Neural cell (in vitro differentiated cells): ENCODE results near the gene RASAL2. TPM values are rescaled to one million over a fixed set of nuclear protein-coding genes. Genes with fewer than 3 reads are reported as not detected.

Source experiments
- H2AFZ ChIP-seq: fragments of 200-600, 300-800 bp; sonication (generic), shearing (Covaris generic); 2 replicates; pipeline ENCODE4 v1.6.0; 2014; ENCODE audit warnings: low read depth, mild to moderate bottlenecking, antibody characterized with exemption, low read length, moderate library complexity
- H3F3A ChIP-seq: fragments of 200-600 bp; shearing (Covaris generic); 2 replicates; pipeline ENCODE4 v1.6.1; 2016; ENCODE audit warnings: mild to moderate bottlenecking, moderate library complexity, mixed read lengths, antibody characterized with exemption, low read length; ENCODE audit not compliant: insufficient read depth, poor library complexity, severe bottlenecking
- H3K27ac ChIP-seq: fragments of 200-600, 300-800 bp; sonication (generic), shearing (Covaris generic); 2 replicates; pipeline ENCODE4 v1.5.1; 2014; ENCODE audit warnings: mild to moderate bottlenecking, low read length, moderate library complexity
- H3K27me3 ChIP-seq: fragments of 300-800, 200-600 bp; sonication (generic), shearing (Covaris generic); 2 replicates; pipeline ENCODE4 v1.6.0; 2014; ENCODE audit warnings: mild to moderate bottlenecking, low read depth, low read length, moderate library complexity; ENCODE audit not compliant: insufficient read depth
- H3K36me3 ChIP-seq: fragments of 300-800, 200-600 bp; sonication (generic), shearing (Covaris generic); 2 replicates; pipeline ENCODE4 v1.5.1; 2014; ENCODE audit warnings: mild to moderate bottlenecking, antibody characterized with exemption, low read length, moderate library complexity; ENCODE audit not compliant: insufficient read depth
- H3K4me2 ChIP-seq: fragments of 300-800, 200-600 bp; sonication (generic), shearing (Covaris generic); 2 replicates; pipeline ENCODE4 v1.6.0; 2014; ENCODE audit warnings: mild to moderate bottlenecking, low read length
- H3K4me3 ChIP-seq: fragments of 300-800, 200-600 bp; sonication (generic), shearing (Covaris generic); 2 replicates; pipeline ENCODE4 v1.5.1; 2014; ENCODE audit warnings: mild to moderate bottlenecking, low read length, moderate library complexity
- H3K79me2 ChIP-seq: fragments of 200-600 bp; shearing (Covaris generic); replicated peaks from 2 replicates; pipeline ENCODE4 v1.6.0; 2014; ENCODE audit warnings: mild to moderate bottlenecking, low read length, moderate library complexity; ENCODE audit not compliant: insufficient read depth
- H3K9ac ChIP-seq: fragments of 300-800, 200-600 bp; sonication (generic), shearing (Covaris generic); 2 replicates; pipeline ENCODE4 v1.6.1; 2016; ENCODE audit warnings: mild to moderate bottlenecking, low read length, mixed read lengths
- H3K9me2 ChIP-seq: fragments of 200-600 bp; shearing (Covaris generic); 2 replicates; pipeline ENCODE4 v1.6.1; 2016; ENCODE audit warnings: mild to moderate bottlenecking, low read length, mixed read lengths; ENCODE audit not compliant: insufficient read depth
- H3K9me3 ChIP-seq: fragments of 200-600, 300-800 bp; sonication (generic), shearing (Covaris generic); 2 replicates; pipeline ENCODE4 v1.6.1; 2016; ENCODE audit warnings: mild to moderate bottlenecking, mixed run types, low read length, moderate library complexity, mixed read lengths
- H4K20me1 ChIP-seq: fragments of 200-600 bp; shearing (Covaris generic); 2 replicates; pipeline ENCODE4 v1.6.1; 2016; ENCODE audit warnings: mild to moderate bottlenecking, mixed run types; ENCODE audit not compliant: insufficient read depth
- CTCF ChIP-seq: fragments of 450-650 bp; IDR thresholded peaks from 2 replicates; pipeline ENCODE4 v1.5.1; 2014; ENCODE audit warnings: antibody characterized with exemption, mild to moderate bottlenecking, moderate library complexity; ENCODE audit not compliant: poor library complexity, severe bottlenecking
- EP300 ChIP-seq: fragments of 450-650 bp; conservative IDR thresholded peaks from 2 replicates; pipeline ENCODE4 v1.6.1; 2014; ENCODE audit warnings: antibody characterized with exemption, mild to moderate bottlenecking, moderate library complexity; ENCODE audit not compliant: poor library complexity, severe bottlenecking
- EZH2 ChIP-seq: fragments of 200-600, 300-800 bp; shearing (Covaris generic), sonication (generic); IDR thresholded peaks from 2 replicates; pipeline ENCODE4 v1.6.1; 2014; ENCODE audit warnings: antibody characterized with exemption, low read length, borderline replicate concordance, mild to moderate bottlenecking; ENCODE audit not compliant: insufficient read depth, poor library complexity, severe bottlenecking
- MXI1 ChIP-seq: fragments of 450-650 bp; conservative IDR thresholded peaks from 2 replicates; pipeline ENCODE4 v1.6.1; 2014; ENCODE audit warnings: antibody characterized with exemption, mild to moderate bottlenecking; ENCODE audit not compliant: poor library complexity, severe bottlenecking
- POLR2AphosphoS5 ChIP-seq: IDR thresholded peaks from 2 replicates; pipeline ENCODE4 v1.6.1; 2012
- RAD21 ChIP-seq: fragments of 450-650 bp; conservative IDR thresholded peaks from 2 replicates; pipeline ENCODE4 v1.6.1; 2014; ENCODE audit warnings: antibody characterized with exemption, mild to moderate bottlenecking, moderate library complexity
- SMC3 ChIP-seq: fragments of 450-650 bp; conservative IDR thresholded peaks from 2 replicates; pipeline ENCODE4 v1.6.1; 2014; ENCODE audit warnings: antibody characterized with exemption, mild to moderate bottlenecking, moderate library complexity; ENCODE audit not compliant: poor library complexity
- TAF1 ChIP-seq: IDR thresholded peaks from 2 replicates; pipeline ENCODE4 v1.6.1; 2012; ENCODE audit warnings: low read depth
- polyA plus RNA-seq: library from polyadenylated mRNA; depleted of rRNA; stranded (reverse); fragments of >200 nt; gene quantifications from 2 replicates; pipeline ENCODE4 v1.2.3, GENCODE V29; 2014
- TF ChIP-seq, protein P1 (sequence below): IDR thresholded peaks from 2 replicates; pipeline ENCODE4 v1.6.1; 2012; ENCODE audit warnings: borderline replicate concordance

RASAL2 gene
- polyA plus RNA-seq, 1 donor from 2014 or later: 73.3 TPM

GRCh38 chr1:178528228-178528952, 434.5 kb downstream of the RASAL2 start:
- Histone ChIP-seq H3K4me2 (no peak overlapping the region), H4K20me1 (no peaks in the 10 kb centered on the region), H3K79me2 (no peaks in the 10 kb centered on the region), H3K36me3 (no peaks in the 10 kb centered on the region), H3K9me2 (no peaks in the 10 kb centered on the region), H3K9me3 (no peaks in the 10 kb centered on the region), H3K4me3 (no peak overlapping the region), H3K27me3 (no peaks in the 10 kb centered on the region), H3F3A (no peaks in the 10 kb centered on the region), H3K27ac (no peak overlapping the region), H3K9ac (no peak overlapping the region), H2AFZ (no peak overlapping the region)
- TF ChIP-seq, protein P1, sequence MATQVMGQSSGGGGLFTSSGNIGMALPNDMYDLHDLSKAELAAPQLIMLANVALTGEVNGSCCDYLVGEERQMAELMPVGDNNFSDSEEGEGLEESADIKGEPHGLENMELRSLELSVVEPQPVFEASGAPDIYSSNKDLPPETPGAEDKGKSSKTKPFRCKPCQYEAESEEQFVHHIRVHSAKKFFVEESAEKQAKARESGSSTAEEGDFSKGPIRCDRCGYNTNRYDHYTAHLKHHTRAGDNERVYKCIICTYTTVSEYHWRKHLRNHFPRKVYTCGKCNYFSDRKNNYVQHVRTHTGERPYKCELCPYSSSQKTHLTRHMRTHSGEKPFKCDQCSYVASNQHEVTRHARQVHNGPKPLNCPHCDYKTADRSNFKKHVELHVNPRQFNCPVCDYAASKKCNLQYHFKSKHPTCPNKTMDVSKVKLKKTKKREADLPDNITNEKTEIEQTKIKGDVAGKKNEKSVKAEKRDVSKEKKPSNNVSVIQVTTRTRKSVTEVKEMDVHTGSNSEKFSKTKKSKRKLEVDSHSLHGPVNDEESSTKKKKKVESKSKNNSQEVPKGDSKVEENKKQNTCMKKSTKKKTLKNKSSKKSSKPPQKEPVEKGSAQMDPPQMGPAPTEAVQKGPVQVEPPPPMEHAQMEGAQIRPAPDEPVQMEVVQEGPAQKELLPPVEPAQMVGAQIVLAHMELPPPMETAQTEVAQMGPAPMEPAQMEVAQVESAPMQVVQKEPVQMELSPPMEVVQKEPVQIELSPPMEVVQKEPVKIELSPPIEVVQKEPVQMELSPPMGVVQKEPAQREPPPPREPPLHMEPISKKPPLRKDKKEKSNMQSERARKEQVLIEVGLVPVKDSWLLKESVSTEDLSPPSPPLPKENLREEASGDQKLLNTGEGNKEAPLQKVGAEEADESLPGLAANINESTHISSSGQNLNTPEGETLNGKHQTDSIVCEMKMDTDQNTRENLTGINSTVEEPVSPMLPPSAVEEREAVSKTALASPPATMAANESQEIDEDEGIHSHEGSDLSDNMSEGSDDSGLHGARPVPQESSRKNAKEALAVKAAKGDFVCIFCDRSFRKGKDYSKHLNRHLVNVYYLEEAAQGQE: no peak
- TF ChIP-seq EZH2: no peak
- no peak for TF ChIP-seq MXI1
- TF ChIP-seq POLR2AphosphoS5: no peak
- no peak for TF ChIP-seq TAF1
- no peak for TF ChIP-seq EP300
- no peak for TF ChIP-seq RAD21
- no peak for TF ChIP-seq CTCF
- TF ChIP-seq SMC3: no peak

DNA sequence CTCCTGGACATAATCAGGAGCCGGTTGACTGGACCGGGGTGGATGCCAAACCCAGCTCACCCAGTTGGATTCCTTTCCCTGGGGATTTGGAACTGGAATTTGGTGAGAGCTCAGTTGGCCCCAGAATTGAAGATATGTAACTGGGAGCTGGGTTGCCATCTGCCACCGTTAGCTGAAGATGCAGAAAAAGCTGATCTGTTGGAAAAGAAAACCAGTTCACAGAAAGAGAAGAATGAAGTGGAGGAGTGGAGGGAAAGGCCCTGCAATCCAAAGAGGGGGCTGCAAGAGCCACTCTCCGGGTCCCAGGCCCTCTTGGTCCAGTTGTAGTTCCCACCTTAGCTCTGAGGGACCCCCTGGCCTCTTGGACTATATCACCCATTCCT, 435.0 kb downstream of the RASAL2 start:
- Histone ChIP-seq H3K27me3 (no peaks in the 10 kb centered on the region), H3K27ac (no peak overlapping the region), H4K20me1 (no peaks in the 10 kb centered on the region), H3K9me2 (no peaks in the 10 kb centered on the region), H3K36me3 (no peaks in the 10 kb centered on the region), H3K9ac (no peak overlapping the region), H3K9me3 (no peaks in the 10 kb centered on the region), H3K4me3 (no peak overlapping the region), H3K79me2 (no peaks in the 10 kb centered on the region), H2AFZ (no peak overlapping the region), H3F3A (no peaks in the 10 kb centered on the region), H3K4me2 (no peak overlapping the region)
- TF ChIP-seq POLR2AphosphoS5: no peak
- no peak for TF ChIP-seq TAF1
- TF ChIP-seq MXI1: no peak
- TF ChIP-seq CTCF: no peak
- no peak for TF ChIP-seq RAD21
- TF ChIP-seq, protein P1: no peak
- no peak for TF ChIP-seq EZH2
- TF ChIP-seq EP300: no peak
- TF ChIP-seq SMC3: no peak
